Sigmoid colon (tissue), 4 donors: ENCODE data around the gene TRIM49.
"Not testable (repeated sequence)": the region's sequence is repeated elsewhere in the genome, so short reads cannot be mapped to it uniquely, and the experiment has no call there.

Experiments used
- POLR2A ChIP-seq, 2 donors: fragments of 450-650 bp; IDR thresholded peaks; one replicate each; pipeline ENCODE4 v1.6.1; 2016; ENCODE audit warnings: antibody characterized with exemption in 2 of 2, mild to moderate bottlenecking in 2 of 2, moderate library complexity in 2 of 2
- POLR2AphosphoS5 ChIP-seq, 4 donors: sonication (generic); formaldehyde crosslinking; IDR thresholded peaks; one replicate each; pipeline ENCODE4 v1.6.1; 2017; ENCODE audit warnings: antibody characterized with exemption in 4 of 4
- TF ChIP-seq, protein P1 (sequence below), 4 experiments: fragments of 450-650 bp in 3 of 4; fragments of 200-600 bp in 1 of 4; IDR thresholded peaks; one replicate each; pipeline ENCODE4 v1.5.1; 2016 to 2019; ENCODE audit warnings: antibody characterized with exemption in 4 of 4, mild to moderate bottlenecking in 3 of 4, moderate library complexity in 2 of 4

DNA sequence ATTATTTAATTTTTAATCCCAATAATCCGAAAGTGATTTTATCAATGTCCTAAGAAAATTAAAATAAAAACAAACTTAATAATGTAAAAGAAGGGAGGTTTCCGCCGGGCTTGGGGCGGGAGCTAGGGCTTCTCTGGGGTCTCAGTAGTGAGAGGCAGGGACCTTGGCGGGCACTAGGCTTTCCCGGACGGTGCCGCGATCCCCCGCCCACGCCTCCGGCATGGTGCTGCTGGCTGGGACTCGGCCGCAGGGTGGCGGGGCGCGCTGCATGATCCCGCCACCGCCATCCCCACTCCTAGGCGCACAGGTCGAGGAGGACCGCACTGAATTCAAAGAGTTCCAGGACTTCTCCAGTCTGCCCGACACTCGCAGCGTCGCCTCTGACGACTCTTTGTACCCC lies 22.6 kb downstream of the TRIM49 start:
- TF ChIP-seq, protein P1, sequence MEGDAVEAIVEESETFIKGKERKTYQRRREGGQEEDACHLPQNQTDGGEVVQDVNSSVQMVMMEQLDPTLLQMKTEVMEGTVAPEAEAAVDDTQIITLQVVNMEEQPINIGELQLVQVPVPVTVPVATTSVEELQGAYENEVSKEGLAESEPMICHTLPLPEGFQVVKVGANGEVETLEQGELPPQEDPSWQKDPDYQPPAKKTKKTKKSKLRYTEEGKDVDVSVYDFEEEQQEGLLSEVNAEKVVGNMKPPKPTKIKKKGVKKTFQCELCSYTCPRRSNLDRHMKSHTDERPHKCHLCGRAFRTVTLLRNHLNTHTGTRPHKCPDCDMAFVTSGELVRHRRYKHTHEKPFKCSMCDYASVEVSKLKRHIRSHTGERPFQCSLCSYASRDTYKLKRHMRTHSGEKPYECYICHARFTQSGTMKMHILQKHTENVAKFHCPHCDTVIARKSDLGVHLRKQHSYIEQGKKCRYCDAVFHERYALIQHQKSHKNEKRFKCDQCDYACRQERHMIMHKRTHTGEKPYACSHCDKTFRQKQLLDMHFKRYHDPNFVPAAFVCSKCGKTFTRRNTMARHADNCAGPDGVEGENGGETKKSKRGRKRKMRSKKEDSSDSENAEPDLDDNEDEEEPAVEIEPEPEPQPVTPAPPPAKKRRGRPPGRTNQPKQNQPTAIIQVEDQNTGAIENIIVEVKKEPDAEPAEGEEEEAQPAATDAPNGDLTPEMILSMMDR (IDR thresholded peaks at IDR 0.05) = not testable (repeated sequence)
- not testable (repeated sequence) for TF ChIP-seq POLR2A, POLR2AphosphoS5 (IDR thresholded peaks at IDR 0.05)
